Mononuclear cell (primary cell): ENCODE results near the gene VPS18. TPM values are rescaled to one million over a fixed set of nuclear protein-coding genes. Genes with fewer than 3 reads are reported as not detected.

ENCODE experiments used
- H3K27me3 ChIP-seq: 2 replicates; pipeline ENCODE4 v1.6.0; 2011; ENCODE audit warnings: low read length, control low read depth; ENCODE audit not compliant: insufficient read depth
- H3K4me1 ChIP-seq: 2 replicates; pipeline ENCODE4 v1.5.1; 2011; ENCODE audit warnings: mild to moderate bottlenecking, low read length, control low read depth; ENCODE audit not compliant: insufficient read depth
- H3K4me3 ChIP-seq: 2 replicates; pipeline ENCODE4 v1.5.1; 2011; ENCODE audit warnings: mild to moderate bottlenecking, low read length, moderate library complexity
- H3K9me3 ChIP-seq: 2 replicates; pipeline ENCODE4 v1.5.1; 2011; ENCODE audit warnings: low read depth, mild to moderate bottlenecking, control low read depth, low read length
- total RNA-seq: library from RNA; depleted of rRNA; stranded (reverse); fragments of >200 nt; gene quantifications from one replicate; pipeline ENCODE4 v1.2.3, GENCODE V29; 2012

VPS18 gene
- total RNA-seq, 1 donor, result 28.7 TPM

DNA sequence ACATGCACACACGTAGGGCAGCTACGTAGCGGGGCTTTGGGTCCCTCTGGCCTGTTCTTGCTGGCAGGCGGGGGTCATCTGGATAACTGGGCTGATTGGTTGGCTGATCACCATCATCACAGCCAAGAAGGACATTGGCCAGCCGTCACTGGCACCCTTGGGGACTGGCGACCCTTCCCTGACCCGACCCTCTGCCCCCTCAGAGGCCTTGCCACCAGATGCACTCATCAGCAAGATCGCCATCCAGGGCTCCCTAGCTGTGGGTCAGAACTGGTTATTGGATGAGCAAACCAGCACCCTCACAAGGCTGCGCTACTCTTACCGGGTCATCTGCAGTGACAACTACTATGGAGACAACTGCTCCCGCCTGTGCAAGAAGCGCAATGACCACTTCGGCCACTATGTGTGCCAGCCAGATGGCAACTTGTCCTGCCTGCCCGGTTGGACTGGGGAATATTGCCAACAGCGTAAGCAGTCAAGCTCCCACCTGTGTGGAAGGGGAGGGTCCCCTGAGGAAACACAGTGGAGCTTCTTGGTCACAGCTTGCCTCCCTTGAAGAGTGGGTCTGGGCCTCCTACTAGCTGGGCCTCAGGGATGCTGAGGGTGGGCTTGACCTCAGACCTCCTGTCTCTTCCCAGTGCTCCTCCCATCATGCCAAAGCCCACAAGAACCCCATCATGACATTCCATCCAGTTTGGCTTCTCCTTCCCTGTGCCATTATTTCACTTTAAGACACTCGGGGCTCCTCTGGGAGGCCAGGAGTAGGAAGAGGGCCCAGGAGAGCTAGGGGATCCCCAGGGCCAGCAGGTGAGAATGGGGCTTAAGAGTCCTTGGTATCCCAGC lies 37.3 kb downstream of the VPS18 start:
- no peak overlapping the region for H3K4me3 ChIP-seq
- peaks cover 49% of the 10 kb centered on the region for H3K27me3 ChIP-seq
- no peaks in the 10 kb centered on the region for H3K9me3 ChIP-seq
- peaks cover 47% of the 10 kb centered on the region for H3K4me1 ChIP-seq

DNA sequence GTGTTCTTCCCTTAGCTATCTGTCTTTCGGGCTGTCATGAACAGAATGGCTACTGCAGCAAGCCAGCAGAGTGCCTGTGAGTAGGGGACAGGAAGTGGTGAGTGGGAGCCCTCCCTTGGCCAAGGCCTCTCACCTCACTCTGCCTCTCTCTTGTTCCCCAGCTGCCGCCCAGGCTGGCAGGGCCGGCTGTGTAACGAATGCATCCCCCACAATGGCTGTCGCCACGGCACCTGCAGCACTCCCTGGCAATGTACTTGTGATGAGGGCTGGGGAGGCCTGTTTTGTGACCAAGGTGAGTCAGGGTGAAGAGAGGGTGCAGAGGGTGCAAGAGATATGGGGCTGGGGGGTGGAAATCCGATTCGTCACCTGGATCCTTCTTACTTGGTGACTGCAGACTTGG lies 37.9 kb downstream of the VPS18 start:
- peaks cover 41% of the 10 kb centered on the region for H3K4me1 ChIP-seq

GRCh38 chr15:40932649-40933516 lies 38.6 kb downstream of the VPS18 start:
- no peak overlapping the region for H3K4me3 ChIP-seq
- H3K9me3 ChIP-seq, result no peaks in the 10 kb centered on the region
- H3K4me1 ChIP-seq, result peaks cover 35% of the 10 kb centered on the region
- H3K27me3 ChIP-seq, result peaks cover 39% of the 10 kb centered on the region

More for the DNA sequence above, 37.9 kb downstream of the VPS18 start:
- no peaks in the 10 kb centered on the region for H3K9me3 ChIP-seq
- peaks cover 43% of the 10 kb centered on the region for H3K27me3 ChIP-seq
- H3K4me3 ChIP-seq, result no peak overlapping the region

- H3K4me3 ChIP-seq, result no peak overlapping the region
- no peaks in the 10 kb centered on the region for H3K9me3 ChIP-seq
- H3K27me3 ChIP-seq, result peaks cover 35% of the 10 kb centered on the region
- H3K4me1 ChIP-seq, result peaks cover 30% of the 10 kb centered on the region
These were observed 39.3 kb downstream of the VPS18 start for GRCh38 chr15:40933517-40933902.

- H3K9me3 ChIP-seq, result no peaks in the 10 kb centered on the region
- H3K4me3 ChIP-seq, result no peak overlapping the region
- peaks cover 26% of the 10 kb centered on the region for H3K27me3 ChIP-seq
- H3K4me1 ChIP-seq, result peaks cover 21% of the 10 kb centered on the region
These were observed 40.2 kb downstream of the VPS18 start for GRCh38 chr15:40934457-40934856.

DNA sequence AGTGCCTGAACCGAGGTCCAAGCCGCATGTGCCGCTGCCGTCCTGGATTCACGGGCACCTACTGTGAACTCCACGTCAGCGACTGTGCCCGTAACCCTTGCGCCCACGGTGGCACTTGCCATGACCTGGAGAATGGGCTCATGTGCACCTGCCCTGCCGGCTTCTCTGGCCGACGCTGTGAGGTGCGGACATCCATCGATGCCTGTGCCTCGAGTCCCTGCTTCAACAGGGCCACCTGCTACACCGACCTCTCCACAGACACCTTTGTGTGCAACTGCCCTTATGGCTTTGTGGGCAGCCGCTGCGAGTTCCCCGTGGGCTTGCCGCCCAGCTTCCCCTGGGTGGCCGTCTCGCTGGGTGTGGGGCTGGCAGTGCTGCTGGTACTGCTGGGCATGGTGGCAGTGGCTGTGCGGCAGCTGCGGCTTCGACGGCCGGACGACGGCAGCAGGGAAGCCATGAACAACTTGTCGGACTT lies 42.0 kb downstream of the VPS18 start:
- H3K9me3 ChIP-seq, result no peaks in the 10 kb centered on the region
- H3K27me3 ChIP-seq, result peaks cover 7% of the 10 kb centered on the region
- peaks cover 20% of the 10 kb centered on the region for H3K4me1 ChIP-seq
- no peak overlapping the region for H3K4me3 ChIP-seq

- Histone ChIP-seq H3K4me3 (no peak overlapping the region), H3K9me3 (no peaks in the 10 kb centered on the region), H3K4me1 (peaks cover 24% of the 10 kb centered on the region), H3K27me3 (peaks cover under 1% of the 10 kb centered on the region)
These were observed 42.7 kb downstream of the VPS18 start for GRCh38 chr15:40936709-40937666.

DNA sequence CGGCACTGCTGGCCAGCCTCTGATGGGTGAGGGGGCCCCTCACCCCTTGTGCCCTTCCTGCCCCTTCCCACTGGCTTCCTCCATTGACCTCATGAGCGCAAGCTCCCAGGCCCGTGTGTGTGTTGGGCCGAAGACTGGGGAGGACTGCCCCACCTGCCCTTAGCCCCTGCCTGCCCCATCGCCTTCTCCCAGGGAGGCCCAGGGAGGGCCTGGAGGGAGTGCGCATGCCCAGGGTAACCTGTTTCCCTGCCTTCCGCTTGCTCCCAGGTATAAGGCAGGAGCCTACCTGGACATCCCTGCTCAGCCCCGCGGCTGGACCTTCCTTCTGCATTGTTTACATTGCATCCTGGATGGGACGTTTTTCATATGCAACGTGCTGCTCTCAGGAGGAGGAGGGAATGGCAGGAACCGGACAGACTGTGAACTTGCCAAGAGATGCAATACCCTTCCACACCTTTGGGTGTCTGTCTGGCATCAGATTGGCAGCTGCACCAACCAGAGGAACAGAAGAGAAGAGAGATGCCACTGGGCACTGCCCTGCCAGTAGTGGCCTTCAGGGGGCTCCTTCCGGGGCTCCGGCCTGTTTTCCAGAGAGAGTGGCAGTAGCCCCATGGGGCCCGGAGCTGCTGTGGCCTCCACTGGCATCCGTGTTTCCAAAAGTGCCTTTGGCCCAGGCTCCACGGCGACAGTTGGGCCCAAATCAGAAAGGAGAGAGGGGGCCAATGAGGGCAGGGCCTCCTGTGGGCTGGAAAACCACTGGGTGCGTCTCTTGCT lies 43.7 kb downstream of the VPS18 start:
- H3K9me3 ChIP-seq, result no peaks in the 10 kb centered on the region
- H3K4me1 ChIP-seq, result peaks cover 33% of the 10 kb centered on the region
- no peak overlapping the region for H3K4me3 ChIP-seq
- H3K27me3 ChIP-seq, result no peaks in the 10 kb centered on the region

DNA sequence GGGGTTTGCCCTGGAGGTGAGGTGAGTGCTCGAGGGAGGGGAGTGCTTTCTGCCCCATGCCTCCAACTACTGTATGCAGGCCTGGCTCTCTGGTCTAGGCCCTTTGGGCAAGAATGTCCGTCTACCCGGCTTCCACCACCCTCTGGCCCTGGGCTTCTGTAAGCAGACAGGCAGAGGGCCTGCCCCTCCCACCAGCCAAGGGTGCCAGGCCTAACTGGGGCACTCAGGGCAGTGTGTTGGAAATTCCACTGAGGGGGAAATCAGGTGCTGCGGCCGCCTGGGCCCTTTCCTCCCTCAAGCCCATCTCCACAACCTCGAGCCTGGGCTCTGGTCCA lies 44.3 kb downstream of the VPS18 start:
- no peaks in the 10 kb centered on the region for H3K9me3 ChIP-seq

GRCh38 chr15:40940296-40940801 lies 46.1 kb downstream of the VPS18 start:
- H3K9me3 ChIP-seq, result no peaks in the 10 kb centered on the region
- no peaks in the 10 kb centered on the region for H3K27me3 ChIP-seq
- H3K4me3 ChIP-seq, result no peak overlapping the region
- peaks cover 37% of the 10 kb centered on the region for H3K4me1 ChIP-seq

More for the DNA sequence above, 44.3 kb downstream of the VPS18 start:
- no peaks in the 10 kb centered on the region for H3K27me3 ChIP-seq
- no peak overlapping the region for H3K4me3 ChIP-seq
- peaks cover 37% of the 10 kb centered on the region for H3K4me1 ChIP-seq

GRCh38 chr15:40941068-40941527 lies 46.8 kb downstream of the VPS18 start:
- Histone ChIP-seq H3K27me3 (no peaks in the 10 kb centered on the region), H3K9me3 (no peaks in the 10 kb centered on the region), H3K4me1 (peaks cover 37% of the 10 kb centered on the region), H3K4me3 (no peak overlapping the region)

GRCh38 chr15:40941528-40942336 lies 47.5 kb downstream of the VPS18 start:
- Histone ChIP-seq H3K27me3 (no peaks in the 10 kb centered on the region), H3K4me1 (peaks cover 37% of the 10 kb centered on the region), H3K4me3 (peak overlapping the region; percentile 54), H3K9me3 (no peaks in the 10 kb centered on the region)

GRCh38 chr15:40942337-40942854 lies 48.1 kb downstream of the VPS18 start:
- Histone ChIP-seq H3K9me3 (no peaks in the 10 kb centered on the region), H3K4me1 (peaks cover 37% of the 10 kb centered on the region), H3K4me3 (peak overlapping the region; percentile 54), H3K27me3 (no peaks in the 10 kb centered on the region)
